HG03354 (cell line): ENCODE measurements around the gene RPRML.
"Not testable (repeated sequence)": the region's sequence is repeated elsewhere in the genome, so short reads cannot be mapped to it uniquely, and the experiment has no call there.

Experiments used
- ATAC-seq: cut with Tn5 transposase; IDR thresholded peaks from one replicate; pipeline ENCODE4 v1.9.1; 2021; ENCODE audit warnings: mild to moderate bottlenecking; ENCODE audit not compliant: unreplicated experiment, poor library complexity, severe bottlenecking

RPRML gene

DNA sequence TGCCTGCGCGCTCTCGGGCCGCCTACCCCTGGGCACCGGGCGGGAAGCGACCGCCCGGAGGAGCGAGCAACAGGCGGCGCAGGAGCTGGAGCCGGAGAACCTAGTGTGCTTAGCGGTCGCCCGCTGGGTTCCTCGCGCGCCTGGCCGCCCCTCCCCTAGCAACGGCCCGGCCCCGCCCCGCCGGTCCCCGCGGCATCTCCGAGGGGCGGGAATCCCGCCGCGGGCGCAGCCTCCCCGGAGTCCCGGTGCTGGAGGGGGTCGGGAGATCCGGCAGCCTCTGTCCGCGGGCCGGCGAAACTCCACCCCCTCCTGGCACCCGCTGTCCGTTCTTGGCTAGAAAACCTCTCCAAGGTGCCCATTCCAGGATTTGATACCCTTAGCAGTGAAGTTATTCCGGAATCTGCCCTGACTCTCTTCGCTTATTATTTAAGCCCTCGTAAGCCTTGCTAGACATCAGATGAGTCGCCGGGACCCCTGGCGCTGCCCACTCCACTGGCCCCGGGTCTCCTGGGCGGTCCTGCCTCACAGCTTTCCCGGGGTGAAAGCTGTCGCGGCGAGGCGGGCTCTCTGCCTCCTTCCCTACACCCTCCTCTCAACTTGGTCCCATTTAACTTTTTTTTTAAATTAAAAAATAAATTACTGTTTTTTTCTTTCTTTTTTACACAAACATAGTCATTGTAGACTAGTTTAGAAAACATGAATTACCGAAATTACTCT is at the start of gene RPRML:
Gene RPRML, minus strand, starts transcription at position 107 of the 717 bp plus-strand sequence. CDS start 246 bp downstream, outside the sequence.
- ATAC-seq: no peak

DNA sequence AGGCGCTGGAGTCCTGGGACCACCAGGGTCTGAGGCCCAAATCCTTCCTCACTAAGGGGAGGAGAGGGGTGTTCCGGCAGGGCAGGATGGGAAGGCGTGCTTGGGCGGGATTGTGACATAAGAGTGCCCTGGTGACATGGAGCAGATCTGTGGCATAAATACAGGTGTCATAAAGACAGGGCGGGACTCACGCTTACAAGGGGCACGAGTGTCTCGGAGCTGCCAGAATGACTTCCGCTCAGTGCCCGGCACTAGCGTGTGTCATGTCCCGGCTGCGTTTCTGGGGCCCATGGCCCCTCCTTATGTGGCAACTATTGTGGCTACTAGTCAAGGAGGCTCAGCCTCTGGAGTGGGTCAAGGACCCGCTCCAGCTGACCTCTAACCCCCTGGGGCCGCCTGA is 37.9 kb upstream of the RPRML start:
- ATAC-seq: not testable (repeated sequence)

DNA sequence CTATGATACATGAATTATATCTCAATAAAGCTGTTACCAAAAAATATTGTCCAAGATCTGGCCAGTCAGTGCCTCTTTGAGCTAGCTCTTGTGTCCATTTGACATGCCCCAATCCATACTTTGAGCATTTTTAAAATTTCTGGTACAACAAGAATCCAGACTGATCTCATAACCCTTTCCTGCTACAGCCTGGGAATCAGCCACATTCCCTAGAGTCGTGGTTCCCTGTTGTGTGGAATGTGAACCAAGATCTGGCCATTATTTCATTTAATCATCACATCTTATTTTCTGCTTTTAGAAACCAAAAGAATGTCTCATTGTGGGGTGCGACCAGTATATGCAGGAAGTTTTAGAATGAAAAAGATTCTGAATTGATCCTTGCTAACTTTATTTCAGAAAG is 34.3 kb upstream of the RPRML start:
- no peak for ATAC-seq

DNA sequence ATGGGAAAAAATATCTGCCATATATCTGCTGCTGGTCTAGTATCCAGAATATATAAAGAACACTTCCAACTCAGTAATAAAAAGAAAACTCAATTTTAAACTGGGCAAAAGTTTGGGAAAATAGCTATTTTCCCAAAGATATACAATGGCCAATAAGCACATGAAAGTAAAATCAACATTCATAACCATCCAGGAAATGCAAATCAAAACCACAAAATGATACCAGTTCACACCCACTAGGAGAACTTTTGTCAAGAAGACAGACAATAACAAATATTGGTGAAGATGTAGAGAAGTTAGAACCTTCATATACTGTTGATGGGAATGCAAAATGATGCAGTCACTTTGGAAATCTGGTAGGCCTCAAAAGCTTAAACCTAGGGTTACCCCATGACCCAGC is 33.4 kb upstream of the RPRML start:
- no peak for ATAC-seq

DNA sequence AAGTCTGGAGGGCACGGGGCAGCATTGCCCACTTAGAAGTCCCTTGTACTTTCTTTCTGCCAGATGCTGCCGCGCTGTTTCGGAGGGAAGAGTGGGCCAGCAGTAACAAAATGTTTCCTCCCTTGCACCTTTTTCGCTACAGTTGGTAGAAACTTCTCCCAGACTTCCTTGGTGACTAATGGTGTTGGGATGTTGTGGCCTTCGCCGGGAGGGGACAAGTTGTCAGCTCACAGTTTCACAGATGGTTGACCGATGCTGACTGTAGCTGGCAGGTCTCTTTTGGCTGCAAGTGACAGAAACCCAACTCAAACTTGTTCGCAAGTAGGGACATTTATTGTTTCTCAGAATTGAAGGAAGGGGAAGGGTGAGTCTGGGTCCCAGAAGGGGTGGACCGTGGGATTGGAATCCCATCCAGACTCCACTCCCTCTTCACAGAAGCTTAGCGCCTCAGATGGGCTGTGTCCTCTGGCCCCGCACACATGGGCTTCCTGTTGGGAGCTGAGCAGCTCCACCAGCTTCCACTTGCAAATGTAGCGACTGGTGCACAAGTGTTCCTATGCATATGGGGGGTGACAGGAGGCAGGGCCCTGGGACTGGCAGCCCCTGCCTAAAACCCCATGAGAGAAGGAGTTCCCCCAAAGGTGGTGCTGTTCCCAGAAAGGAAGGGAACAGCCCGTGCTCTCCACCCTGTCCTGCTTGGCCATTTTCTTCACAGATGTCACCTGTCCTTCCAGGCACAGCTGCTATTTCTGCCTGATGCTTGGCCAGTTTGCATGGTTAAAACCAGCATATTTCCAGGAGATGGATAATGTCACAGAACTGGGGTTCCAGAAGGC is 30.9 kb upstream of the RPRML start:
- no peak for ATAC-seq

DNA sequence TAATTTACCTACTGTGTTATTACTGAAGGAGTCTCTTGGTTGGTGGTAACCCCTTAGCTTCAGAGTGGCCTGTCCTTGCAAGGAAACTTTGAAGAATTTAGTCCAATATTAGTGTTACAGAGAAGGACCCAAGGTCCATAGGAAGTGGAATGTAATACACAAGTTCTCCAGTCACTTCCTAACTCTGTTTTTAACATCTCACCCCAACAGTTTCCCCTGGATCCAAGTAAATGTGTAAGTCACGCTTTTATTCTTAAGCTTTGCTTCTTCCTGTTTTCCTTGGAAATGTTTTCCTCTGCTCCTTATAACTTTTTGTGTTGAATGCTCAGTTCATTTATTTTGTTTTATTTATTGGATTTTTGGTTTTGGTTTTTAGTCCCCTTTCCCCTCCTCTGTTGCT is 25.9 kb upstream of the RPRML start:
- ATAC-seq: no peak

DNA sequence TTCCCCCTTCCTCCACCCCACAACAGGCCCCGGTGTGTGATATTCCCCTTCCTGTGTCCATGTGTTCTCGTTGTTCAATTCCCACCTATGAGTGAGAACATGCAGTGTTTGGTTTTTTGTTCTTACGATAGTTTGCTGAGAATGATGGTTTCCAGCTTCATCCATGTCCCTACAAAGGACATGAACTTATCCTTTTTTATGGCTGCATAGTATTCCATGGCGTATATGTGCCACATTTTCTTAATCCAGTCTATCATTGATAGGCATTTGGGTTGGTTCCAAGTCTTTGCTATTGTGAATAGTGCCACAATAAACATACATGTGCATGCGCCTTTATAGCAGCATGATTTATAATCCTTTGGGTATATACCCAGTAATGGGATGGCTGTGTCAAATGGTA is 24.8 kb upstream of the RPRML start:
- ATAC-seq: not testable (repeated sequence)

DNA sequence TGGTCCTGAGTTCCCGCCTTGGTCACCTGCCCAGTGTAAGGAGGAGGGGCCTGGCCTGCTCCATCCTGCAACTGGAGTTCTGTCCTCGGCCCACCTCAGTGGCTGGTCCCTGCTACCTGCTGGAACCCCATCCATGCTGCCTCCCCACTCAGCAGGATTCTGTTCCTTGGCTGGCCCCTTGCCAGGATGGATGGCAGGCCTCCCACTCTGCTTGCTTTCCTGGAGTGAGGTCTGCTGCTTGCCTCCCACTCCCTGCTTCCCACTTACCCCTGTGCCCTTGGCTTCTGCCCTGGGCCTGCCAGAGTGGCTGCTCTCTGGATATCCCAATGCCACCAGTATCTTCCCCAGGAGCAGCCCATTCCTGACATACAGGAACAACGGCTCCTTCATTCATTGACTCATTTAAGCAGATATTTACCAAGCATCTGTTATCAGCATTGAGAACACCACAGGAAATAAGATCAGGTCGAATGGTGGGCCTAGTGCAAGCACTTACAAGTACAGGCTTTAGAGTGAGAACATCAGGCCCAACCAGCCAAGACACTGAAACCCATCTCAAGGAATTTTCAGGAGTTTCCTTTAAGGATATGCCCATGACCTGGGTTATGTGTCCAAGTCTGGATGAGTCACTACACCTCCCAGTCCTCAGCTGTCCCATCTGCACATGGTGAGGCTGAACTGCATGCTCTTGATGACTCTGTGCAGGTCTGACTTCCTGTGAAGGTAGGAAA is 17.0 kb upstream of the RPRML start:
- ATAC-seq: no peak

DNA sequence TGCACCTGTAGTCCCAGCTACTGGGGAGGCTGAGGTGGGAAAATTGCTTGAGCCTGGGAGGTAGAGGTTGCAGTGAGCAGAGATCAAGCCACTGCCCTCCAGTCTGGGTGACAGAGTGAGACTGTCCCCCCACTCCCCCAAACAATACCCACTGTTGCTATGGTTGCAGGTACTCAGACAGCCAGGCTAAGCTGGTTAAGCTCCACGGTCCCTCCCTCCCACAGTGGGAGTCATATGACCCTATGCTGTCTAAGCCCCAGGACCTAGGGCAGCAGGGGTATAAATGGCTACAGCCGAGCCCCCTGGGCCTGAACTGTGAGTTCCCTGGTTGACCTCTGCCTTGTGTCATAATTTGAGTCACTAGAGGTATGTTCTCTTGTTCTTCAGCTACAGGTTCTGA is 15.9 kb upstream of the RPRML start:
- no peak for ATAC-seq

DNA sequence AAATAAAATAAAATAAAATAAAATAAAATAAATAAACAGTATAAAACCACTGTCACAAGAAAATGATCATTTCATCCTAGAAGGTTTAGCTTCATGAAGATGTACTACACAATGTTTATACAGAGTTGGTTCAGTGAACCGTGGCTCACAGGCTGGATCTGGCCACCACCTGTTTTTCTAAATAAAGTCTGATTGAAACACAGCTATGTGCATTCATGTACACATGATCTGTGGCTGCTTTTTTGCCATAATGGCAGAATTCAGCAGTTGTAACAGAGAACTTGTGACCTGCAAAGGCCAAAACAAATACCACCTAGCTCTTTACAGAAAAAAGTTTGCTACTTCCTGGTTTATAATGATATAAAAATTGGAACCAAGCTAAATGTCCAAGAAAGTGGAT is 12.6 kb upstream of the RPRML start:
- no peak for ATAC-seq

DNA sequence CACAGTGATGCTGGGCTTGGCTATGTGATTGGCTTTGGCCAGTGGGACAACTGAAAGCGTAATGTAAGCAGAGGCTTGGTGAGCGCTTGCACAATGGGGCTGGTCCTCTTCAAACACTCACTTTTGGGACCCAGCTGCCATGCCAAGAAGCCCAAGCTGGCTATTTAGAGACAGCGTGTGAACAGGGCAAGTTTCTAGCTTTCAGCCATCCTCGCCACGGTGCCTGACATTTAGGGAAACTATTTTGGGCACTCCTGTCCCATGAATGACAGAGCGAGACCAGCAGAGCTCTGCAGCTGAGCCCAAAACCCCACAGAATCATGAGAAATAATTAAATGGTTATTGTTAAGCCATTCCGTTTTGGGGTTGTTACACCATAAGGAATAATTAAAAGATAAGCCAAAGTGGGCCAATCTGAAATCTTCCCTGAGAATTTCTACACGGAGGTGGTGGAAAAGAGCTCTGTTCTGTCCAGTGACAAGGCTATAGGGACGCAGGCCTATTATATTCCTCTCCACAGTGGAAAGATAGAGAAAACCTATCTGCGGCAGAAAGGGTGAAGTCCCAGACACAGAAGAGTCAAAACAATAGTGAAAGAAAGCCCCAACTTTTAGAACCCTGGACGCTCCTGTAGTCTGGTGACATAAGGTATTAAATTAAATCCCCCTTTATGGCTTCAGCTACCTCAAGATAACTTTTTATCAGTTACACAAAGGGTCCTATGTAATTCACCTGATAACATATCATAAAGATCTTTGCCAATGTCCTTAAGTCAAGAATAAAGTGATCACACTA is 10.8 kb upstream of the RPRML start:
- no peak for ATAC-seq

DNA sequence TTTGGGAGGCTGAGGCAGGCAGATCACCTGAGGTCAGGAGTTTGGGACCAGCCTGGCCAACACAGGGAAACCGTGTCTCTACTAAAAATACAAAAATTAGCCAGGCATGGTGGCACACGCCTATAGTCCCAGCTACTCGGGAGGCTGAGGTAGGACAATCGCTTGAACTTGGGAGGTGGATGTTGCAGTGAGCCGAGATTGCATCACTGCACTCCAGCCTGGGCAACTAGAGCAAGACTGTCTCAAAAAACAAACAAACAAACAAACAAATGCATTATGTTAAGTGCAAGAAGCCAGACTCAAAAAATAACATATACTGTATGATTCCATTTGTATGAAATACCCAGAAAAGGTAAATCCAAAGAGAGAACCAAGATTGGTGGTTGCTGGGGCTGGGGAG is 8.9 kb upstream of the RPRML start:
- not testable (repeated sequence) for ATAC-seq

DNA sequence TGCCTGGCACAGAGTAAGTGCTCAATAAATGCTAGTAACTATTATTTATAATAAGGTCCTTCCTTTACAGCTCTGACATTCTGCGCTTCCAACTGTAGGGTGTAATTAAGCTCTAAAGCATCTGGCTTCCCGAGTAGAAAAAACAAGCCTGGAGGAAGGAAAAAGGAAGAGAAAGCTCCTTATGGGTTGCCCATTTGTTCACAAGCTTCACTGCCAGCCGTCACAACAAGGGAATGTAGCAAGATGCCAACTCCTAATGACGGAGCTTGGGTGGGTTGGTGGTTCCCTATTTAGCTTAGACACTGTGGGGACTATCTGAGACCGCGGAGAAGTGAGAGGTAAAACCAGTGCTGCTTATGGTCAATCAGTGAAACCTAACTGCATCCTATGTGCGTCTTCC is 7.3 kb upstream of the RPRML start:
- no peak for ATAC-seq

DNA sequence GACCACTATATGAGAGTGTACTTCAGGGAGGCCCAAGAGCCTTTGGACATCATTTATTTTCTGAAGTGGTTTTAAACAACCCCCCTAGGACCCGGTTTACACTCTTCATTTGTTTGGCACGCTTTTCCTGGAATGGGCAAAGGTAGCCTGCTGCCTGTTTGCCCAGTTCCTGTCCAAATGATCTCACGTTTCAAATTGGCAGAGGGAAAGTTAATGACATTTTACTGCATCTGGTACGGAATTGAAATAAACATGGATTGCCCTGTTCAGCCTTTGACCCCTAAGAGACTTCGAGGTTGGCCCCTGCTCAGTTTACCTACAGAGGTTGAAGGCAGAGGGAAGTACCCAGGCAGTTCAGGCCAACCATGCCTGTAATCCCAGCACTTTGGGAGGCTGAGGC is 5.8 kb upstream of the RPRML start:
- no peak for ATAC-seq

DNA sequence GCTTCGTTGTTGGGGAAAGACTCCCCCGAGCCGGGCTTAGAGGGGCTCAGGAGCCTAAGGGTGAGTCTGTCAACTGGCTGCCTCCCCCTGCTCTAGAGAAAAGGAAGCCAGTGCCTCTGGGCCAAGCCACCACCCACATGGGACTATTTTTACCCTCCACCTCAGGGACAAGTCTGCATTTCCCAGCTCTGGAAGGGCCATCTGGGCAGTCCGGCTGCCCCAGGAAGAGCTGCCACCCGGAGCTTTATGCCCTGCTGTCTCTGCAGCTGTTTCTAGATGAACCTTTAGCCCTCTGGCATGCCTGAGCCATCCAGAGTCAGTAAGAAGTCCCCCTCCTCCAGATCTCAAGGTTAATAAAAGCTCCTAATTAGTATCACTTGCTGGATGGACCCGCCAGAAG is 5.3 kb upstream of the RPRML start:
- no peak for ATAC-seq

DNA sequence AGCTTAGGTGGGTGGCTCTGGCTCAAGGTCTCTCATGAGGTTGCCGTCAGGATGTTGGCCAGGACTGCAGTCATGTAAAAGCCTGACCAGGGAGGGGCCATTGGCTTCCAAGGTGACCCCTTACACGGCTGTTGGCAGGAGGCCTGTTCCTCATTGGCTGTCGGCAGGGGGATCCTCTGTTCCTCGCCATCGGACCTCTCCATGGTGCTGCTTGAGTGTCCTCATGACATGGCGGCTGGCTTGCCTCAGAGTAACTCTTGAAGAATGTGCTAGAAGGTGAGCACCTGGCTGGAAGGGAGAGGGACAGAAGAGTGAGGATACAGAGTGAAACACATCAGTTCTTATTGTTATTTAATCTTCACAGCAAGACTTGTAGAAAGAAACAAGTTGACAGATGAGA is 4.7 kb upstream of the RPRML start:
- no peak for ATAC-seq

DNA sequence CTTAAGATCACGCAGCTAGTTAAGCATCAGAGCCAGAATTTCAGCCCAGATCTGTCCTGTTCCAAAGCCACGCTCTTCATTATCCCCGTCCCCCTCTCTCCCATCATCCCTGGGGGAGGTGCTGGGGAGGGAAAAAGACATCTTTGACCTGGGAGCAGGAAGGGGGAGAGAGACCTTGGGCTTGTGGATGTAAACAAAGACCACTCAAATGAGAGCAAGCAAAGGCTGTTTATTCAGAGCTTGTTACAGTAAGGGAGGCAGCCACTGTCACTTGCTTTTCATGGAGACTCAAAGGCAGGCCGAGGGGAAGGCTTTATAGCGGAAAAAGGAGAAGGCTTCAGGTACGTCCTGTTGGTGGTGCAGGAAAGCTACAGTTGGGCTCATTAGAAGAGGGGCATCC is 3.5 kb upstream of the RPRML start:
- ATAC-seq: no peak

DNA sequence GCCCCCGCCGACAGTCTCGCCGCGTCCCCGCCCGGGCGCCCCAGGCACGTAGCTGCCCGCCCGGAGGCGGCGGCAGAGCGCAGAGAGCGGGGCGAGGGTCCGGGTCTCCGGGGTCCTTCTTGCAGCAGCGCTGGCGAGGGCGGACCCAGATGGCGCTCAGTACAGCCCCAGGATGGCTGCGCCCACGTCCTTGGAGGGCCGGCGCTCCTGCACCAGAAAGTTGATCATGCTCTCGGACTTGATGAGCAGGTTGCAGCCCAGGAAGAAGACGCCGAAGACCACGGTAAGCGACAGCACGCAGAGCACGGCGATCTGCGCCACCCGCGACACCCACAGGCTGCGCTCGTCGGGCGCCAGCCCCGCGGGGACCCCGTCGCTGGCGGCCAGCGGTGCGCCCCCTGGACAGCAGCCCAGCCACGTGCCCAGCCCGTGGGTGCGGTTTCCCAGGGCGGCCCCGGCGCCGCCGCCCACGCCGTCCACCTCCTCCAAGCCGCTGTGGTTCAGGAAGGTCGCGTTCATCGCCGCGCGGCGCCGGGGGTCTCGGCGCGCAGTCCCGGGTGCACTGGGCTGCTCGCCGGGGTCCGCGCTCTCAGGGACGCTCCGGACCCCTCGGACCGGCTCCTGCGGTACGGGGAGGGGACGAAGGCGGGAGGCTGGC is 435 bp downstream of the RPRML start:
- no peak for ATAC-seq

DNA sequence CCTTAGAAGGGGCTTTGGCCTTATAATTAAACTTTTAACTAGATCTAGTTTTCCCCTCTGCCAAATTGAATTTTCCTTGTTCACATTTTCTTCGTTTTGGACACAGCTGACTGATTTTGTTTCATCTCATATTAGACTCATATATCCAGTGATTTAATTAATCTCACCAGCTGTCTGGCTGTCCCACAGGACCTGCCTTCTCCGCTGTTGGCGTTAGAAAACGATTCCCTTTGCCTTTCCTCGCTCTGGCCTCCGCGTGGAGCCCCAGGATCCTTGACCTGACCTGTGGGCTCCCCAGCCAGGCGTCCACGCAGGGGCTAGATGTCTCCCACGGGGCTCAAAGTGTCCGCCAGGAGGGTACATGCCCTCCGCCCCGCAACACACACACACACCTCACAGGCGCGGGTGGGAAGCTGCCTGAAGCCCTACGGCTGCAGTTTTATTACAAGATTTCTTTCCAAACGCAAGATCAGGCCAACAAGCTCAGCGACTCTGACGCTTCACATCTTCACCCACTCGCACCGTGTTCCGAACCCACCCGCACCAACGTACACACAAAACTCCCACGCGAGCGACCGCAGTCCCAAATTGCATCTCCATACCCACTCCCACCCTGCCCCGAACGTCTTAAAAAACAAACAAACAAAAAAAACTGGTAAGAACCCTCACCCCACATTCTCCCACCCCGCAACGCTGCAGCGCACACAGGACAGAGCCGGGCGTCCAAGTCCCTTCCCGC is 1.1 kb downstream of the RPRML start:
- no peak for ATAC-seq
